ENCODE data around the gene GTF2A1.

GTF2A1 gene

GRCh38 chr14:81147140-81147897 lies 73.4 kb downstream of the GTF2A1 start:
- Histone ChIP-seq H3K36me3 (ENCODE audit: control insufficient read depth, insufficient read depth, low read length) (no peaks in the 10 kb centered on the region), H3K4me1 (ENCODE audit: control insufficient read depth, insufficient read depth, low read length) (peaks cover 13% of the 10 kb centered on the region), H3K4me3 (ENCODE audit: low read length) (no peak overlapping the region), H3K9ac (ENCODE audit: low read length) (no peak overlapping the region), H3K9me3 (ENCODE audit: control insufficient read depth, low read length) (no peaks in the 10 kb centered on the region), H3K27me3 (ENCODE audit: control insufficient read depth, insufficient read depth, low read length) (no peaks in the 10 kb centered on the region)

- Histone ChIP-seq H3K36me3 (ENCODE audit: control insufficient read depth, insufficient read depth, low read length) (no peaks in the 10 kb centered on the region), H3K4me3 (ENCODE audit: low read length) (no peak overlapping the region), H3K9ac (ENCODE audit: low read length) (no peak overlapping the region)
These were observed 75.7 kb downstream of the GTF2A1 start for GRCh38 chr14:81144824-81145603.

GRCh38 chr14:81143793-81144192 lies 77.0 kb downstream of the GTF2A1 start:
- H3K36me3 ChIP-seq (ENCODE audit: control insufficient read depth, insufficient read depth, low read length): no peaks in the 10 kb centered on the region
- no peaks in the 10 kb centered on the region for H3K9me3 ChIP-seq (ENCODE audit: control insufficient read depth, low read length)
- H3K4me3 ChIP-seq (ENCODE audit: low read length): no peak overlapping the region
- H3K9ac ChIP-seq (ENCODE audit: low read length): no peak overlapping the region
- H3K27me3 ChIP-seq (ENCODE audit: control insufficient read depth, insufficient read depth, low read length): no peaks in the 10 kb centered on the region
- peaks cover 13% of the 10 kb centered on the region for H3K4me1 ChIP-seq (ENCODE audit: control insufficient read depth, insufficient read depth, low read length)

More at GRCh38 chr14:81144824-81145603, 75.7 kb downstream of the GTF2A1 start:
- Histone ChIP-seq H3K27me3 (ENCODE audit: control insufficient read depth, insufficient read depth, low read length) (no peaks in the 10 kb centered on the region), H3K9me3 (ENCODE audit: control insufficient read depth, low read length) (no peaks in the 10 kb centered on the region), H3K4me1 (ENCODE audit: control insufficient read depth, insufficient read depth, low read length) (peaks cover 13% of the 10 kb centered on the region)

GRCh38 chr14:81141426-81141825 lies 79.3 kb downstream of the GTF2A1 start:
- peaks cover 13% of the 10 kb centered on the region for H3K4me1 ChIP-seq (ENCODE audit: control insufficient read depth, insufficient read depth, low read length)
- H3K9ac ChIP-seq (ENCODE audit: low read length): no peak overlapping the region
- no peaks in the 10 kb centered on the region for H3K36me3 ChIP-seq (ENCODE audit: control insufficient read depth, insufficient read depth, low read length)
- H3K4me3 ChIP-seq (ENCODE audit: low read length): no peak overlapping the region
- H3K9me3 ChIP-seq (ENCODE audit: control insufficient read depth, low read length): no peaks in the 10 kb centered on the region
- H3K27me3 ChIP-seq (ENCODE audit: control insufficient read depth, insufficient read depth, low read length): no peaks in the 10 kb centered on the region

GRCh38 chr14:81138429-81138828 lies 82.3 kb downstream of the GTF2A1 start:
- Histone ChIP-seq H3K9me3 (ENCODE audit: control insufficient read depth, low read length) (no peaks in the 10 kb centered on the region), H3K9ac (ENCODE audit: low read length) (no peak overlapping the region), H3K27me3 (ENCODE audit: control insufficient read depth, insufficient read depth, low read length) (no peaks in the 10 kb centered on the region), H3K36me3 (ENCODE audit: control insufficient read depth, insufficient read depth, low read length) (no peaks in the 10 kb centered on the region), H3K4me1 (ENCODE audit: control insufficient read depth, insufficient read depth, low read length) (no peaks in the 10 kb centered on the region), H3K4me3 (ENCODE audit: low read length) (no peak overlapping the region)

- Histone ChIP-seq H3K9me3 (ENCODE audit: control insufficient read depth, low read length) (no peaks in the 10 kb centered on the region), H3K27me3 (ENCODE audit: control insufficient read depth, insufficient read depth, low read length) (no peaks in the 10 kb centered on the region), H3K4me3 (ENCODE audit: low read length) (no peak overlapping the region), H3K9ac (ENCODE audit: low read length) (no peak overlapping the region), H3K36me3 (ENCODE audit: control insufficient read depth, insufficient read depth, low read length) (no peaks in the 10 kb centered on the region), H3K4me1 (ENCODE audit: control insufficient read depth, insufficient read depth, low read length) (no peaks in the 10 kb centered on the region)
These were observed 83.4 kb downstream of the GTF2A1 start for GRCh38 chr14:81137316-81137715.

- Histone ChIP-seq H3K36me3 (ENCODE audit: control insufficient read depth, insufficient read depth, low read length) (no peaks in the 10 kb centered on the region), H3K4me1 (ENCODE audit: control insufficient read depth, insufficient read depth, low read length) (no peaks in the 10 kb centered on the region), H3K9me3 (ENCODE audit: control insufficient read depth, low read length) (no peaks in the 10 kb centered on the region), H3K4me3 (ENCODE audit: low read length) (no peak overlapping the region), H3K9ac (ENCODE audit: low read length) (no peak overlapping the region), H3K27me3 (ENCODE audit: control insufficient read depth, insufficient read depth, low read length) (no peaks in the 10 kb centered on the region)
These were observed 87.4 kb downstream of the GTF2A1 start for GRCh38 chr14:81133400-81133799.

- no peak overlapping the region for H3K4me3 ChIP-seq (ENCODE audit: low read length)
- H3K4me1 ChIP-seq (ENCODE audit: control insufficient read depth, insufficient read depth, low read length): no peaks in the 10 kb centered on the region
- no peaks in the 10 kb centered on the region for H3K27me3 ChIP-seq (ENCODE audit: control insufficient read depth, insufficient read depth, low read length)
- no peaks in the 10 kb centered on the region for H3K36me3 ChIP-seq (ENCODE audit: control insufficient read depth, insufficient read depth, low read length)
- no peaks in the 10 kb centered on the region for H3K9me3 ChIP-seq (ENCODE audit: control insufficient read depth, low read length)
- no peak overlapping the region for H3K9ac ChIP-seq (ENCODE audit: low read length)
These were observed 88.3 kb downstream of the GTF2A1 start for GRCh38 chr14:81132468-81132867.

GRCh38 chr14:81129242-81129641 lies 91.5 kb downstream of the GTF2A1 start:
- H3K4me1 ChIP-seq (ENCODE audit: control insufficient read depth, insufficient read depth, low read length): no peaks in the 10 kb centered on the region
- no peaks in the 10 kb centered on the region for H3K36me3 ChIP-seq (ENCODE audit: control insufficient read depth, insufficient read depth, low read length)
- H3K27me3 ChIP-seq (ENCODE audit: control insufficient read depth, insufficient read depth, low read length): no peaks in the 10 kb centered on the region

GRCh38 chr14:81127785-81128184 lies 93.0 kb downstream of the GTF2A1 start:
- no peak overlapping the region for H3K4me3 ChIP-seq (ENCODE audit: low read length)
- no peak overlapping the region for H3K9ac ChIP-seq (ENCODE audit: low read length)
- H3K9me3 ChIP-seq (ENCODE audit: control insufficient read depth, low read length): no peaks in the 10 kb centered on the region
- no peaks in the 10 kb centered on the region for H3K27me3 ChIP-seq (ENCODE audit: control insufficient read depth, insufficient read depth, low read length)
- no peaks in the 10 kb centered on the region for H3K4me1 ChIP-seq (ENCODE audit: control insufficient read depth, insufficient read depth, low read length)
- H3K36me3 ChIP-seq (ENCODE audit: control insufficient read depth, insufficient read depth, low read length): no peaks in the 10 kb centered on the region

More at GRCh38 chr14:81129242-81129641, 91.5 kb downstream of the GTF2A1 start:
- no peaks in the 10 kb centered on the region for H3K9me3 ChIP-seq (ENCODE audit: control insufficient read depth, low read length)
- no peak overlapping the region for H3K9ac ChIP-seq (ENCODE audit: low read length)
- no peak overlapping the region for H3K4me3 ChIP-seq (ENCODE audit: low read length)

GRCh38 chr14:81125536-81125935 lies 95.2 kb downstream of the GTF2A1 start:
- Histone ChIP-seq H3K9me3 (ENCODE audit: control insufficient read depth, low read length) (no peaks in the 10 kb centered on the region), H3K4me3 (ENCODE audit: low read length) (no peak overlapping the region), H3K4me1 (ENCODE audit: control insufficient read depth, insufficient read depth, low read length) (no peaks in the 10 kb centered on the region), H3K36me3 (ENCODE audit: control insufficient read depth, insufficient read depth, low read length) (no peaks in the 10 kb centered on the region), H3K9ac (ENCODE audit: low read length) (no peak overlapping the region), H3K27me3 (ENCODE audit: control insufficient read depth, insufficient read depth, low read length) (no peaks in the 10 kb centered on the region)
